K562 (cell line): ENCODE results near the gene FAM169A. TPM values are rescaled to one million over a fixed set of nuclear protein-coding genes. Genes with fewer than 3 reads are reported as not detected.

Source experiments
- ATAC-seq: fragments of 200-7000 bp; cut with Tn5 transposase; 3 replicates; pipeline ENCODE4 v1.9.1; 2020; ENCODE audit warnings: moderate library complexity
- BruUV-seq: library from RNA; stranded (reverse); fragments of 400-500 nt; replicated peaks from 2 replicates; lab custom pipeline; 2021; lab: Mats Ljungman, UMichigan
- CTCF ChIA-PET: fragments of 300-600 bp; formaldehyde crosslinking; extraction: SDS; loops from one replicate; lab custom pipeline; 2021; ENCODE audit warnings: low intra/inter-chr PET ratio; lab: Yijun Ruan, JAX
- POLR2A ChIA-PET: fragments of 300-600, 350-650 bp; sonication (Branson Sonifier 250); formaldehyde crosslinking; extraction: SDS; loops from one replicate; lab custom pipeline; 2021; ENCODE audit warnings: antibody characterized with exemption, inconsistent platforms; lab: Yijun Ruan, JAX
- DNase-seq, 4 experiments: peaks; one replicate each; pipeline versions ENCODE4 v3.0.0 to v3.0.0-alpha.2; 2011 to 2018; ENCODE audit warnings: low spot score in 3 of 4, mixed read lengths in 3 of 4; ENCODE audit errors: extremely low read depth in 1 of 4
- FAIRE-seq: peaks from 2 replicates; lab custom pipeline; 2011; peaks lifted over from hg19 to GRCh38; lab: Jason Lieb, UNC
- H2AFZ ChIP-seq: 2 replicates; pipeline ENCODE4 v1.6.0; 2011; ENCODE audit warnings: low read depth, low read length, control low read depth, inconsistent platforms
- H3K27ac ChIP-seq: fragments of 200-600 bp; 3 replicates; pipeline ENCODE4 v1.8.0; 2011; ENCODE audit warnings: low read depth, mild to moderate bottlenecking, control low read depth, inconsistent platforms, low read length, moderate library complexity, mixed read lengths; ENCODE audit errors: extremely low read depth
- H3K27me3 ChIP-seq, 2 experiments: fragments of 300-600 bp in 1 of 2; 2 replicates in 1 of 2; 3 replicates in 1 of 2; pipeline versions ENCODE4 v1.6.0 to v1.8.0; 2011; ENCODE audit warnings: inconsistent platforms in 2 of 2, low read length in 2 of 2, mild to moderate bottlenecking in 1 of 2, mixed read lengths in 1 of 2, moderate library complexity in 1 of 2; ENCODE audit not compliant: control insufficient read depth in 2 of 2, insufficient read depth in 2 of 2
- H3K36me3 ChIP-seq: fragments of 300-600 bp; 3 replicates; pipeline ENCODE4 v1.8.0; 2011; ENCODE audit warnings: mild to moderate bottlenecking, low read length, inconsistent platforms; ENCODE audit not compliant: control insufficient read depth, insufficient read depth
- H3K4me1 ChIP-seq, 2 experiments: fragments of 200-600 bp in 1 of 2; replicated peaks in 1 of 2; 2 replicates in 1 of 2; 3 replicates in 1 of 2; pipeline versions ENCODE4 v1.5.1 to v1.8.0; 2011; ENCODE audit warnings: inconsistent platforms in 2 of 2, low read length in 2 of 2, mild to moderate bottlenecking in 1 of 2, mixed read lengths in 1 of 2, moderate library complexity in 1 of 2; ENCODE audit not compliant: control insufficient read depth in 2 of 2, insufficient read depth in 2 of 2
- H3K4me2 ChIP-seq: 2 replicates; pipeline ENCODE4 v1.6.1; 2011; ENCODE audit warnings: low read length, control low read depth, inconsistent platforms, mixed read lengths; ENCODE audit not compliant: insufficient read depth
- H3K4me3 ChIP-seq: fragments of 200-600 bp; sonication (generic), shearing (Covaris generic); 2 replicates; pipeline ENCODE4 v1.5.1; 2016; ENCODE audit warnings: control low read depth, inconsistent platforms
- H3K79me2 ChIP-seq: fragments of 200-600 bp; 3 replicates; pipeline ENCODE4 v1.8.0; 2011; ENCODE audit warnings: low read length, inconsistent platforms; ENCODE audit not compliant: control insufficient read depth, insufficient read depth
- H3K9ac ChIP-seq, 2 experiments: 2 replicates each; pipeline versions ENCODE4 v1.6.0 to v1.6.1; 2011; ENCODE audit warnings: low read depth in 2 of 2, low read length in 2 of 2, control low read depth in 1 of 2, inconsistent platforms in 1 of 2, mild to moderate bottlenecking in 1 of 2, mixed read lengths in 1 of 2; ENCODE audit not compliant: insufficient read depth in 1 of 2
- H3K9me1 ChIP-seq: one replicate; pipeline ENCODE4 v1.6.0; 2011; ENCODE audit warnings: inconsistent platforms, mild to moderate bottlenecking, low read length, moderate library complexity; ENCODE audit not compliant: control insufficient read depth, insufficient read depth
- H3K9me3 ChIP-seq: replicated peaks from 2 replicates; pipeline ENCODE4 v1.5.1; 2011; ENCODE audit warnings: low read depth, low read length, inconsistent platforms; ENCODE audit not compliant: control insufficient read depth, insufficient read depth
- H4K20me1 ChIP-seq: replicated peaks from 2 replicates; pipeline ENCODE4 v1.6.1; 2011; ENCODE audit warnings: low read length, inconsistent platforms, mixed read lengths; ENCODE audit not compliant: control insufficient read depth, insufficient read depth
- FOXJ3 ChIP-seq: sonication (generic); formaldehyde crosslinking; IDR thresholded peaks from 2 replicates; pipeline ENCODE4 v1.4.0; 2020; ENCODE audit warnings: mild to moderate bottlenecking, missing genetic modification reagents
- MYC ChIP-seq, 2 experiments: fragments of 250-450 bp in 1 of 2; sonication (Bioruptor Pico) in 1 of 2; IDR thresholded peaks; 2 replicates each; pipeline versions ENCODE4 v1.5.1 to v1.6.1; 2012 to 2021; ENCODE audit warnings: low read depth in 2 of 2, borderline replicate concordance in 1 of 2, improper control_type of control experiment in 1 of 2, low read length in 1 of 2, mild to moderate bottlenecking in 1 of 2, moderate library complexity in 1 of 2
- NBN ChIP-seq: fragments of 450-650 bp; IDR thresholded peaks from 2 replicates; pipeline ENCODE4 v1.6.1; 2016; ENCODE audit warnings: low read depth, mild to moderate bottlenecking
- SIN3B ChIP-seq: fragments of 450-650 bp; IDR thresholded peaks from 2 replicates; pipeline ENCODE4 v1.6.1; 2017; ENCODE audit warnings: low read depth, mild to moderate bottlenecking, moderate library complexity
- ZNF212 ChIP-seq: fragments of 450-650 bp; formaldehyde crosslinking; IDR thresholded peaks from 2 replicates; pipeline ENCODE4 v1.4.0; 2020; ENCODE audit warnings: mild to moderate bottlenecking
- ZNF41 ChIP-seq: fragments of 250-450 bp; sonication (Bioruptor Pico); conservative IDR thresholded peaks from 2 replicates; pipeline ENCODE4 v1.4.0; 2020; ENCODE audit warnings: mild to moderate bottlenecking
- ZNF444 ChIP-seq: fragments of 250-450 bp; sonication (Bioruptor Pico); IDR thresholded peaks from 2 replicates; pipeline ENCODE4 v1.4.0; 2020; ENCODE audit warnings: mild to moderate bottlenecking, moderate library complexity
- WGBS: fragments of 100-300 bp; shearing (Covaris generic); methylation state at CpG from one replicate; pipeline ENCODE4 v1.1.6; 2016; ENCODE audit warnings: low coverage, mixed read lengths; ENCODE audit not compliant: insufficient coverage; ENCODE audit errors: missing lambda C conversion rate; 5-methylcytosine and 5-hydroxymethylcytosine counted together
- in situ Hi-C: fragments of 300-500 bp; cut with MboI; formaldehyde crosslinking; loops from 4 replicates; pipeline ENCODE4 v1.15.0; 2018; ENCODE audit warnings: inconsistent platforms, mixed read lengths
- intact Hi-C: fragments of 100-400 bp; cut with micrococcal nuclease; formaldehyde crosslinking; loops from 2 replicates; pipeline ENCODE4 v1.14.2; 2022
- polyA plus RNA-seq, 8 experiments: library from polyadenylated mRNA; depleted of rRNA in 4 of 8; stranded (reverse) in 5 of 8; unstranded in 3 of 8; fragments of >200 nt; fragmentation: Nextera tagmentation in 2 of 8; fragmentation: Illumina TruSeq in 1 of 8; extraction: Ambion mirVana in 2 of 8; extraction: Trizol in 1 of 8; gene quantifications; 2 replicates each; pipeline versions ENCODE4 v1.2.1 to v1.2.3, GENCODE V29; 2011 to 2014; ENCODE audit warnings: inconsistent platforms in 1 of 8, missing spikeins in 1 of 8
- total RNA-seq, 7 experiments: library from RNA; depleted of rRNA in 6 of 7; stranded (reverse); fragments of >200 nt in 6 of 7; fragmentation: Illumina TruSeq in 2 of 7; extraction: Trizol in 2 of 7; gene quantifications; 2 replicates each; pipeline versions ENCODE4 v1.2.1 to v1.2.3, GENCODE V29; 2011 to 2021; ENCODE audit warnings: low replicate concordance in 1 of 7

FAM169A gene
- total and polyA plus RNA-seq, 9 of the 15 experiments (the other 6 are each of a cell fraction or from before 2014, with no cell fraction given): 0.01 to 0.04 TPM; not detected in 7

DNA sequence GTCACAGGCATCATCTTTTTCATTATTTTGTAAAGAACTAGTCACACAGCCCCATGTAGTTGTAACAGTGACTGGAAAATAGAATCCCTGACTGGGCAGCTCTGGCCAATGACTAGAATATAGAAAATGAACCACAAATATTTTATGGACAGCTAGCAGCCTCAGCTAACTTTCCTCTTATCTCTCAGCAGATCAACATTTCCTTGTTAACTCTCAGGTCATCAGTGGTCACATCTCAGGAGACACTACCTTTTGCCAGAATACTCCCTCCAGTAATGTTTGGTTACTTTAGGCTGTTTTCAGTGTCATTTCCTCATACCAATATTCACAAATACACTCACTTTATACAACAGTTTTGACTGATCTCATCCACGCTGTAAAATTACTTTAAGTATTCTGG lies 43.9 kb downstream of the FAM169A start:
- in situ Hi-C loops (no loop called here), intact Hi-C loops (no loop called here)
- no peak overlapping the region for H2AFZ ChIP-seq
- BruUV-seq: no TSS peak
- FAIRE-seq: no peak
- no peaks in the 10 kb centered on the region for H3K9me3 ChIP-seq
- H3K4me2 ChIP-seq: no peak overlapping the region
- H3K27me3 ChIP-seq: 0 out of 5 replicates have a peak, but pooled peaks cover 0 to 2% of the 10 kb centered on the region in 2 experiments
- no peak overlapping the region for H3K4me3 ChIP-seq
- no peak overlapping the region for H3K9ac ChIP-seq
- H3K27ac ChIP-seq: no peak overlapping the region
- H3K9me1 ChIP-seq: no peaks in the 10 kb centered on the region
- no peak for DNase-seq
- TF ChIP-seq NBN (no peak), FOXJ3 (CRISPR knock-in tag) (no peak), MYC (IDR thresholded peaks at IDR 0.05; ENCODE audit: low read depth, low read length) (no peak), MYC (CRISPR knock-in tag; IDR thresholded peaks at IDR 0.05; ENCODE audit: borderline replicate concordance, low read depth) (no peak), ZNF444 (CRISPR knock-in tag) (no peak), SIN3B (no peak), ZNF41 (CRISPR knock-in tag) (no peak), ZNF212 (CRISPR knock-in tag) (no peak)
- H4K20me1 ChIP-seq: no peaks in the 10 kb centered on the region
- ChIA-PET POLR2A (interaction anchor here (0.7 kb wide), 1 partner anchor 160 kb away, joined by 3 read pairs; no protein-coding TSS in a partner anchor), CTCF (no interaction called here)
- no peaks in the 10 kb centered on the region for H3K4me1 ChIP-seq
- no peaks in the 10 kb centered on the region for H3K79me2 ChIP-seq
- no peak for ATAC-seq
- 5% methylated on average over 1 of the region's 1 CpG for WGBS
- no peaks in the 10 kb centered on the region for H3K36me3 ChIP-seq
